HG03097 (cell line): Measurements from ENCODE around the gene CERS4.
"Not testable (repeated sequence)": the region's sequence is repeated elsewhere in the genome, so short reads cannot be mapped to it uniquely, and the experiment has no call there.

Experiments used
- ATAC-seq: cut with Tn5 transposase; IDR thresholded peaks from one replicate; pipeline ENCODE4 v1.9.1; 2021; ENCODE audit not compliant: unreplicated experiment, low FRiP score

Gene CERS4

DNA sequence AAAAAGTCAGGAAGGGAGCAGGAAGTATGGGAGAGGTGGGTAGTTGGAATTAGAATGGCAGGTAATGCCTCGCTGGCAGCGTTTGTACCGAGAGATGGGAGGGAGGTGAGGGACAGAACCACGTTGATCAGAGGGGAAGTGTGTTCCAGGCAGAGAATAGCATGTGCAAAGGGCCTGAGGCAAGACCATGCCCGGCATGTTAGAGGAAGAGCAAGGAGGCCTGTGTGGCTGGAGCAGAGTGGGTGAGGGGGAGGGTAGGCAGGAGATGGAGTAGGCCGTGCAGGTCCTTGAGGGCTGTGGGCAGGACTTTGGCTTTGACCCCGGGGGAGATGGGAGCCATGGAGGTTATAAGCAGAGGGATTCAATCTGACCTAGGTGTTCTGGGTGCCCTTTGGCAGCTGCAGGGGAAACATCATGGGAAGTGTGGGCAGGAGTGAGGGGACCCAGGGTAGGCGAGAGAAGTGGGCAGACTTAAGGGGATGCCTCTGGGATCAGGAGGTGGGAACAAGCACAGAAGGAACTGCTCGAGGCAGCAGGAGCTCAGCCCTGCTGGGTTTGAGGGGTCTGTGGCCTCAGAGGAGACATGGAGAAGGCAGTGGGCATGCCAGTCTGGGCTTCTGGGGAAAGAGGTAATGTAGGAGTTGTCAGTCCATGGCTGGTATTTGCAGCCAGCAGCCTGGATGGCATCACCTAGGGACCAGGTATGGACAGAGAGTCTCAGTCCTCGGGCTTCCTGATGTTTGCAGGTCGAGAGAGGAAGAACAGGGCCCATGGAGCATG, 50.2 kb downstream of the CERS4 start:
- ATAC-seq = no peak

DNA sequence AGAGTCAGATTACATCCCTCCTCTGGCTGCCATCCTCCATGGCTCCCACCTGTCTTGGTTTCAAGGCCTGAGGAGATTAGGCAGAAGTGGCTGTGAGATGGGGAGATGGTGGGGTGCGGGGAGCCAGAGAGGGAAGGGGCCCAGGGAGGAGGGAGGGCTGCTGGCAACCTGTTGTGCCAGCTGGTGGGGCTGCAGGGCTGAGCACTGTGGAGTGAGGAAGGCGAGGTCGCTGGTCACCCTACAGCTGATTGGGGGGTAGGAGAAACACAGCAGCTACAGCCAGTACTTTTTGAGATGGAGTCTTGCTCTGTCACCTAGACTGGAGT, 50.7 kb downstream of the CERS4 start:
- no peak for ATAC-seq

DNA sequence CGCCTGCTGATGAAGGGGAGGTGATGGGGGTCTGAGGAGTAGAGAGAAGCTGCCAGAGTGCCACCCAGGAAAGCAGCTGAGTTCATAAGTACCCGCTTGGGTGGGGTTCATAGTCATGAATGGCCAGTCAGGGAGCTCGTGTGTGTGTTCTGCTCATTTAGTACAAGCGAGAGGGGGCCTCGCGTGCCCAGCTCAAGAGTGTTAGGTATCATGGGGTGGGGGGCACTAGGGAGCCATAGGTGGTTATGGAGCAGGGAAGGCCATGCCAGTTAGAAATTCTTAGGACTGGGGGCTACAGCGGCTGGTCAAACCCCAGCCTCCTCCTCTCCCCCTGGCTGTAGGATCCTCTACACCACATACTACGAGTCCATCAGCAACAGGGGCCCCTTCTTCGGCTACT, 52.2 kb downstream of the CERS4 start:
- ATAC-seq = no peak

DNA sequence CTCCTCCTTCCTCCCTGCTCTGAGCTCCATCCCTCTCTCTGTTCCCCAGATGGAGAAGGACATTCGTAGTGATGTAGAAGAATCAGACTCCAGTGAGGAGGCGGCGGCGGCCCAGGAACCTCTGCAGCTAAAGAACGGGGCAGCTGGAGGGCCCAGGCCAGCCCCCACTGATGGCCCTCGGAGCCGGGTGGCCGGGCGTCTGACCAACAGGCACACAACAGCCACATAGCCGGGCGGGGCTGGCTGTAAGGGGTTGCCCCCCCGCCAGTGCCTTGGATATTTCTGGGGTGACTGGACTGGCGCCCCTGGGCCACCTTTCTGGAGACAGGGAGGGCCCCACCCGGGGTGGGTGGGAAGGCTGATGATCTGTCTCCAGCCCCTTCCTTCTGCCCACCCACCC, 52.7 kb downstream of the CERS4 start:
- no peak for ATAC-seq

DNA sequence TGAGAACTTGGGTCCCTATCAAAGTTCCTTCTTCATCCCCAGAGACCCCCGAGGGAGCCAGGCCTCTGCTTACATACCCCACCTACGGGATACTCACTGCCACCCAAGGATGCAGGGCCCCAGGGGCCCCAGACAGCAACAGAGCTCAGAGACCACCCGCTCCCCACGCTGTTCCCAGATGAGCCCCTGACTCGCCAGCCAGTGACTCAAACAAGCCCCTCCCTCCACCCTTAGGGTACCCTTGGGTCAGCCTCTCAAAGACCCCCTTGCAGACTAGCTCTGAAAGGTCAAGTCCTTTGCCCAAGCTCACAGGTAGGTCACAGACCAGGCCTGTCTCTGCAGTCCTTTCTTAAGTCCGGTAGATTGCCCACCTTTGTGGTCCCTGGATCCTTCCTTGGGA, 53.3 kb downstream of the CERS4 start:
- no peak for ATAC-seq

DNA sequence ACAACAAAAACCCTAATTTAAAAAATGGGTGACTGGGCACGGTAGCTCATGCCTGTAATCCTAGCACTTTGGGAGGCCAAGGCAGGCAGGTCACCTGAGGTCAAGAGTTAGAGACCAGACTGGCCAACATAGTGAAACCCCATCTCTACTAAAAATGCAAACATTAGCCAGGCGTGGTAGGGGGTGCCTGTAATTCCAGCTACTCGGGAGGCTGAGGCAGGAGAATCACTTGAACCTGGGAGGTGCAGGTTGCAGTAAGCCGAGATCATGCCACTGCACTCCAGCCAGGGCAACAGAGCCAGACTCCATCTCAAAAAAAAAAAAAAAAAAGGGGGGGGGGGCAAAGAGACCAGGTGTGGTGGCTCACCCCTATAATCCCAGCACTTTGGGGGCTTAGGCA, 55.1 kb downstream of the CERS4 start:
- not testable (repeated sequence) for ATAC-seq

DNA sequence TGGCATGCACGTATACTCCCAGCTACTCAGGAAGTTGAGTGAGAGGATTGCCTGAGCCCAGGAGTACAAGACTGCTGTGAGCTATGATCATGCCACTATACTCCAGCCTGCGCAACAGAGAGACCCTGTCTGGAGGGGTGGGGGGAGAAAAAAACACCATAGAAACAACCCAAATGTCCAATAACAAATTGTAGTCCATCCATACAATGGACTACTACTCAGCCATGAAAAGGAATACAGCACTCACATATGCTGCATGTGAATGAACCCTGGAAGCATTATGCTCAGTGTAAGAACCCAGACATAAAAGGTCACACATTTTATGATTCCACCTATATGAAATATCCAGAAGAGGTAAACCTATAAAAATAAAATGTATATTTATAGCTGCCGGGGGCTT, 56.7 kb downstream of the CERS4 start:
- ATAC-seq = no peak

DNA sequence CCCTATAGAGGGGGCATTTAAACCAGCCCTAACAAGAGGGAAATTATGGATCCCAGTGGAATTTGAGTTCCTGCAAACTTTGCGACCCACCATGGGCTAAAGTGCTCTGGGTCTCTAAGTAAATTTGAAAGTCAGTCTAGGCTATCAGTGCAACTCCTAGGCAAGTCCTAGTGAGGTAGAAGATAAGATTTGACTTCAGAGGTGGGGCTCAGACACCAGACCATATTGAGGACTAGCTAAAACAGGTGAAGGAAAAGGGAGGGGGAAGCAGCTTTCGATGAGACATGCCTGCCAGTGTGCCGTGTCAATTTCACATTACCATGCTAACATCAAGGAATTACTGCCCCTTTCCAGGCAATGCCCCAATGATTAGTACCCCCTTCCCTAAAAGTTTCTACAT, 60.6 kb downstream of the CERS4 start:
- no peak for ATAC-seq

DNA sequence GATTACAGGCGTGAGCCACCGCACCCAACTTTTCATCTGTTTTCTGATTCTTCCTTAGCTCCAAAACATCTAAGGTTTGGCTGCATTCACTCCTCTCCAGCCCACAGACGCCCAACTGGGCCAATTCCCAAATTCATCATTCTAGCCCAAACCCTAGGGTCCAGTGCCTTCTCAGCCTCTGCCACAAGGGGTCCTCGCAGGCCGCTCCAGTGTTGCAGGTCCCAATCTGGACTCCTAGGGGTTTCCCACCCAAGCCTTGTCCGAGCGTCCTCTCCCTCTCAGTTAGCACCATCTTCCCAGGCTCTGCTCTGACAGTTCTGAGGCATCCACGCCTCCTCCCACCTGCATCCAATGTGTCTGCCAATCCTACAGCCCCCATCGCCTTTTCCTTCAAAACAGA, 67.3 kb downstream of the CERS4 start:
- not testable (repeated sequence) for ATAC-seq

DNA sequence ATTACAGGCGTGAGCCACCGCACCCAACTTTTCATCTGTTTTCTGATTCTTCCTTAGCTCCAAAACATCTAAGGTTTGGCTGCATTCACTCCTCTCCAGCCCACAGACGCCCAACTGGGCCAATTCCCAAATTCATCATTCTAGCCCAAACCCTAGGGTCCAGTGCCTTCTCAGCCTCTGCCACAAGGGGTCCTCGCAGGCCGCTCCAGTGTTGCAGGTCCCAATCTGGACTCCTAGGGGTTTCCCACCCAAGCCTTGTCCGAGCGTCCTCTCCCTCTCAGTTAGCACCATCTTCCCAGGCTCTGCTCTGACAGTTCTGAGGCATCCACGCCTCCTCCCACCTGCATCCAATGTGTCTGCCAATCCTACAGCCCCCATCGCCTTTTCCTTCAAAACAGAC, 82.2 kb downstream of the CERS4 start:
- not testable (repeated sequence) for ATAC-seq

DNA sequence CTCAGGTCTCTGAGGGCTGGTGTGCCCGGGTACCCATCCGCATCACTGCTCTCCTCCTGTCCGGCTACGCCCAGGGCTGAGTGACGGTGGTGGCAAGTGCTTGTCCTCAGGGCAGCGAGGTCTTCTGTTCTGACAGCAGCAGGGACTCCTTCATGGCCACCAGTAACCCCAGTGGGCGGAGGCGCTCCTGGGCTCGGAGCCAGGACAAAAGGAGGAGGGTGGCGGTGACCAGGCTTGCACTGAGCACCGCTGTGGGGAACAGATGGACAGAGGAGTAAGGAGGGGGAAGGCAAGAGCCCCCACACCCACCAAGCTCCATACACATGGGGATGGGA, 93.2 kb downstream of the CERS4 start:
- no peak for ATAC-seq

DNA sequence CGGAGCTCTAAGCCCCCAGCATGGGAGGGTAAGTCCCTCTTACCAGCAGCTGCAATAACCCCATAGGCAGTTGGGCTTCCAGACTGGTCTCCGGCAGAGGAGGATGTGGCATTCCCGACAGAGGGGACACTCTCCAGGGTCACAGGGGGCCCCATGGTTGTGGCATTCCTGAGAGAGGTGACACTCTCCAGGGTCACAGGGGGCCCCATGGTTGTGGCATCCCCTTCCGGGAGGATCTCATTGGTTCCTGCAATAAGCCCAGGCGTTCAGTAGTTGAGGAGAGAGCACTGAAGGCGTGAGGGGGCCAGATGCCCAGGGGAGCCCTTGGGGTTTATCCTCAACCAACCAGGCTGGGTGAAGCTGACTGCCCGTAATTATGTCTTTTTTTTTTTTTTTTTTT, 93.6 kb downstream of the CERS4 start:
- ATAC-seq = no peak

DNA sequence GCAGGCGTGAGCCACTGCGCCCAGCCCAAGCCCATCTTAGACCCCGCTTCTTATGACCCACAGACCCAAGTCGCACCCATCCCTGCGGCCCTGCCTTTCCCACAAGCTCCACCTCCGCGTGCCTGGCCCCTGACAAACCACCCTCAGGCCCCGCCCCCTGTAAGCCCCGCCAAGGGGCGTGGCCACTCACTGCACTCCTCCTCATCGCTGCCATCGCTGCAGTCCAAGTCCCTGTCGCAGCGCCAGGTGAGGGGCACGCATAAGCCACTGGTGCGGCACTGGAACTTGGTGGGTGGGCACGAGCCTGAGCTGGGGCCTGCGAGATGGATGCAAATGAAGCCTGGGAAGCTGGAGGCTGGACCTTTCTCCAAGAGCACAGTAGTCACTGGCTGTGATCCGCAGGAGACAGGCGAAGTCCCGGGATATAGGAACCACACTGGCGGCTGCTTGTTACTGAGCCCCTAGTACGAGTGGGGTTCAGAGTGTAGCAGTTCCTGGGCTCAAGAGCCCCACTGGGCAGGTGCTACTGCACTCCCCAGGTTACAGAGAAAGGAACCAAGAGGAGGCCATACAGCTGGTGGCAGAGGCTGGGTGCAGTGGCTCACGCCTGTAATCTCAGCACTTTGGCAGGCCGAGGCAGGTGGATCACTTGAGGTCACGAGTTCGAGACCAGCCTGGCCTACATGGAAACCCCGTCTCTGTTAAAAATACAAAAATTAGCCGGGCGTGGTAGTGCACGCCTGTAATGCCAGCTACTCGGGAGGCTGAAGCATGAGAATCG, 95.9 kb downstream of the CERS4 start:
- no peak for ATAC-seq

DNA sequence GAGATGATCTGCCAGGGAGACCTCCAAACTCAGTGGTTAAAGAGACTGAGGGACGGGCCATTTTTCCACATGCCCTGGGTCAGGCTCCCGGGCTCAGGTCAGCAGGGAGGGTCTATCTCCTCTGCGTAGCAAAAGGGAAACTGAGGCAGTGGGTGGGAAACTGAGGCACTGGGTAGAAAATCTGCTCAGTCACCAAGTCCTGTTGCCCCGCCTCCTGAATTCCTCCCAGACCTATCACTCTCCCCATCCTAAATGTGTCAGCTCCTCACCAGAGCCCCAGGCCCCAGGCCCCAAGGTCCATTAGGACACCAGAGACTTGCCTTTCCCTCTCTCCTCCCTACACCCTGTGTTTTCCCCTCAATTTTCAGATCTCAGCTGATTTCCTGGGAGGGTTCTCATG, 96.6 kb downstream of the CERS4 start:
- no peak for ATAC-seq

DNA sequence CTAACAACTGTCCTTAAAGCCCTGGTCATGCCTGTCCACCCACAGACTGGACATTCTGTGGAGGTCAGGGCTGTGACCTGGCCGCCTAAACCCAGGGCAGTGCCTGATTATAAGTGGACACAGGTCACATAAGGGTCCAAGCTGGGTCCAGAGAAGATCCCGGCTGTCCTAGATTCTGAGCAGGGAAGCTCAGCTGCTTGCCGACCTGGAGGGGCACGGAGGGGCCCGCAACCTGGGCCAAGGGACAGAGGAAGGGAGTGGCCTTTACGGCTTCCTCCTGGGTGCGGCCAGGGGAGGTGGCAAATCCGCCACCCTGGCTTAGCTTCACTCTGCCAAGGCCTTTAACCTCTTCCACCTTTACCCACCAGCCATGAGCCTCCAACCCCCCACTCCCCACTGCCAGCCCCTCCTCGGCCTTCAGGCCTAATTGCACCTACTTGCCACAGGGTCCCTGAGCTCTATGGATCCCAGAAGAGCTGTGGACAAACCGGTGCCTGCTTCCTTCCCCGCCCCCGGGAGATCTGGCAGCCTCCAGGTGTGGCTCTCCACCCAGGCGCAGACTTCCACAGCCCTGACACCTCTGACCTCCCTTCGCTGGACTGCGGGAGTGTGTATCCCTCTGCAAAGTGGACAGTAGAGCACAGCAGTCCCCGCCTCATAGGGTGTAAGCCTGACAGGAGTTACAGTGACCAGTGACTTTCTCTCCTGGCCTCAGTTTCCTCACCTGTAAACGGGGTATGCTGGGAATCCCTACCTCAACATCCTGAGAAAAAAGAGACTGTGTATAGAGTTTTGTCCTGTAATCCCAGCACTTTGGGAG, 97.3 kb downstream of the CERS4 start:
- ATAC-seq = no peak

DNA sequence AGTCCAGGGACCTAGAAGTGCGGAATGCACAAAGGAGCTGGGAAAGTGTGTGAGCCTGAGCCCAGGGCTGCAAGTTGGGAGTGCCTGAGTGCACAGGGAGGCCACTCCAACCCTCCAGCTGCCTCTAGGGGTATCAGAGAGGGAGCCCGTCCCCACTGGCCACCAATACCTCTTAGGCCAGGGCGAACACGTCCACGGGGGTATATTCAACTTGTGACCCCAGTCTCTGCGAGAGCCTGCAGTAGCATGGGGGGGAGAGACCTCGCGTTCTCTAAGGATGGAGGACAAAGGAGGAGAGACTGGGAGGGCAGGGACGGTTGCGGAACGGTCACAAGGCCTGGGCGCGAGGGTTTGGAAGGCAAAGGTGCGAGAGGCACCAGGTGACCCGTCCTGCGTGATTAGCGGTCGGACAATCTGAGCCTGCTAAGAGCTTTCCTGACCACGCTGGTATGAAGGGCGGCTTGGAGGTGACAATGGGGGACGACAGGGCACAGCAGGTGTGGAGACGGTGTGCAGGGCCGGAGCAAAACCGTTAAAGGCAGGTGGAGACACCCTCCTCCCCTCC, 98.3 kb downstream of the CERS4 start:
- no peak for ATAC-seq

DNA sequence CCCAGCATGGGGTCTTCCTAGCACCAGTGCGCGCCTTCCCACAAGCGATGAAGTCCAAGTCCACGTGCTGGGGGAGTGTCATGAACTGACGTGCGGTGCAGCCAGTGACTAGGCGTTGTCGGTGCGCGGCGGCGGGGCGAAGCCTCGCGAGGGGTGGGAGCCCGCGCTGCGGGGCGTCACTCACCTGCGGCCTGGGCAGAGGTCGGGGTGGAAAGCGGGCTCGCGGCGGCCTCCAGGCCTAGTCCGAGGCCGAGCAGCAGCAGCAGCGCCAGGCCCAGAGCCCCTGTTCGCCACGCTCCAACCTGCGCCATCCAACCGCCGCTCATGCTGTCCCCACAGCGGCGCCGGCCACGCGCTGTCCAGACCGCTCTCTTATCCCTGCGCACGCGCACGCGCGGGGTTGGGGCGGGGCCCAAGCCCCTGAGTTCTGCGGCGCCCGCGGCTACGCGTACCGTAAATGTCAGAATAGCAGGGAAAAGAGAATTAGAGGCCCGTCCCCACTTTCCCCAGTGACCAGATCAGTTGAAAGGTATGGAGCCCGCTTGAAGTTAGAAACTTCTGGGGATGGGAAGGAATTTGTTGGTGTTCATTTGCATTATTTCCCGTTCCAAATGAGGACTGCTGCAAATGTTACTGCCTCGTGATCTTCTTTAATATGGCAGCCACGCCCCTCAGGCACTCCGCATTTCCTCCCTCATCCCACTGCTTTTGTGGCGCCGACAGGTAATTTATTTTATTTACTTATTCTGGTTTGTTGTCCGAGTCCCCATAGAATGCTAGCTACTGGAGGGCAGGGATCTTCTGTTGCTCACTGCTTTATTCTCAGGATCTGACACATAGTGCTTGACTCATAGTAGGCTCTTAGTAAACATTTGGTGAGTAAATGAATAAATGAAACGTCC, 99.0 kb downstream of the CERS4 start, which contains the start of gene CD320:
TSS of gene CD320 (minus strand) at position 394 of the 902 bp plus-strand sequence. CDS start at position 326, 68 bp downstream.
- peak; percentile 66 for ATAC-seq

DNA sequence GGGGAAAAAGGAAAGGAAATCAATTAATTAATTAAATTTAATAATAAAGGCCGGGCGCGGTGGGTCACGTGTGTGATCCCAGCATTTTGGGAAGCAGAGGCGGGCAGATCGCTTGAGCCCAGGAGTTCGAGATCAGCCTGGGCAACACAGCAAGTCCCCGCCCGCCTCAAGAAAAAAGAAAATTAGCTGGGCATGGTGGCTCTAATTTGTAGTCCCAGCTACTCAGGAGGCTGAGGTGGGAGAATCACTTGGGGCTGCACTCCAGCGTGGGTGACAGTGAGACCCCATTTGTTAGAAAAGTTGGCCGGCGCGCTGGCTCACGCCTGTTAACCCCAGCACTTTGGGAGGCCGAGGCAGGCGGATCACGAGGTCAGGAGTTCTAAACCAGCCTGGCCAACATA, 99.7 kb downstream of the CERS4 start:
- ATAC-seq = no peak

DNA sequence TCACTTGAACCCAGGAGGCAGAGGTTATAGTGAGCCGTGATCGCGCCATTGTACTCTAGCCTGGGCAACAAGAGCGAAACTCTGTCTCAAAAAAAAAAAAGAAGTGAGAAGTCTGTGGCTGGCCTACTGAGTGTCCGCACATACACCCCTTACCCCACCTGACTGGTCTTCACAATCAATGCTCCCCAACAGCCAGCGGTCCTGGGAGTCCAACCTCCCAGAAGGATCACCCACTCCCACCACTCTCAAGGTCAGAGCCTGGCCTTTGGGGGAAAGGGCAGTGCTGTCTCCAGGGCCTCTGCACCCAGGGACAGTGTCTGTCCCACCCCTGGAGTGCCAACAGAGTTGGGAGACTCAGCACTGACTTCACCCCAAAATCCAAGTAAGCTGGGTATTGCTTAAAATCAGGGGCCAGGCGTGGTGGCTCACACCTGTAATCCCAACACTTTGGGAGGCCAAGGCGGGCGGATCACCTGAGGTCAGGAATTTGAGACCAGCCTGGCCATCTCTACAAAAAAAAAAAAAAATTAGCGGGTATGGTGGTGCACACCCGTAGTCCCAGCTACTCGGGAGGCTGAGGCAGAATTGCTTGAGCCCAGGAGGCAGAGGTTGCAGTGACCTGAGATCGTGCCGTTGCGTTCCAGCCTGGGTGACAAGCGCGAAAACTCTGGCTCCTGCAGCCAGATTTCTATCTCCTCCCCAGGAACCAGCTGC, 101.3 kb downstream of the CERS4 start:
- ATAC-seq = no peak
